MG63 (cell line): ENCODE measurements around the gene GRK4. TPM values are rescaled to one million over a fixed set of nuclear protein-coding genes. Genes with fewer than 3 reads are reported as not detected.
"Not testable (repeated sequence)": the region's sequence is repeated elsewhere in the genome, so short reads cannot be mapped to it uniquely, and the experiment has no call there.

ENCODE experiments used
- DNase-seq: peaks from one replicate; pipeline ENCODE4 v3.0.0-alpha.2; 2020
- H3K27me3 ChIP-seq: fragments of 250-450 bp; sonication (Bioruptor Pico); 2 replicates; pipeline ENCODE4 v1.5.1; 2020; ENCODE audit warnings: mild to moderate bottlenecking, moderate library complexity
- H3K36me3 ChIP-seq: fragments of 250-450 bp; sonication (Bioruptor Pico); 2 replicates; pipeline ENCODE4 v1.5.1; 2020; ENCODE audit warnings: mild to moderate bottlenecking, moderate library complexity
- H3K4me3 ChIP-seq: fragments of 250-450 bp; sonication (Bioruptor Pico); 2 replicates; pipeline ENCODE4 v1.5.1; 2020; ENCODE audit warnings: mild to moderate bottlenecking, moderate library complexity
- H3K9me3 ChIP-seq: fragments of 250-450 bp; sonication (Bioruptor Pico); 2 replicates; pipeline ENCODE4 v1.5.1; 2020; ENCODE audit warnings: mild to moderate bottlenecking, moderate library complexity
- total RNA-seq: library from RNA; depleted of rRNA; stranded (reverse); fragments of >200 nt; shearing (Covaris generic); gene quantifications from 2 replicates; pipeline ENCODE4 v1.2.3, GENCODE V29; 2014; ENCODE audit warnings: low replicate concordance; rRNA removed

The GRK4 gene
- total RNA-seq, result 2.6 and 3.7 TPM in 2 replicates

DNA sequence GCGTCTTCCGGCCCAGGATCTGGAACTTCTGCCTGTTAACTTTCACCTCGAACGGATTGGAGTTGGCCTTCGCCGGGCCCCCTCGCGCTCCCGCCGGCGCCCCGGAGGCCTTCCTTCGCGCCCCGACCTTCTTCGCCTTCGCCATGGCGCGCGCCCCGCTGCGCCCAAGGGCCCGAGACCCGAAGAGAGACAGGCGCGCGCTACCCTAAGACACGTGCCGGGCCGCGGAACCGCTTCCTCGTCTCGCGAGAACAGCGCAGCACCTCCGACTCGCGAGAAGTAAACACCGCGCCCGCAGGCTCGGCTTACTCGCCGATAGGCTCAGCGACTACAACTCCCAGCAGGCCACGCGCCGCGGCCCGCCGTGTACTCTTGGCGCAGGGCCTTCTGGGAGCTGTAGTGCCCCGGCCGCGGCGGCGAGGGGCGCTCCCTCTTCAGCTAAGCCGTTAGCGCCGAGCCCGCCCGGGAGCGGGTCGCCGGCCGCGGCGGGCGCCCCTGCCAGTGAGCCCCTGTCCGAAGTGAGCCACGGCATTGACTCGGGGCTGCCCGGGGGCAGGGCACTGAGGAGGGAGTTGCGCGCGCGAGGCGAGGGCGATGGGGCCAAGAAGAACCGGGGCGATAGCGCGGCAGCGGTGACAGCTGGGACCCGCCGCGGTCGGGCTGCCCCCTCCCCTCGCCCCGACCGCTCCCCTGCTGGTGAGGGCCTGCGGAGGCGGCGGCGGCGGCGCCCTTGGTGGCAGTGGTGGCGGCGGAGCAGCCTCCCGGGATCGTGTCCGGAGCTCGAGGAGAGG, at the start of gene GRK4, which contains the start of gene NOP14:
GRK4 (plus strand) TSS at position 397 of the 791 bp plus-strand sequence. CDS start 500 bp downstream, outside the sequence.
NOP14 (minus strand) TSS at position 232 of the 791 bp plus-strand sequence; CDS start at position 145, 87 bp downstream.
- peaks cover 10% of the 10 kb centered on the region for H3K36me3 ChIP-seq
- DNase-seq, result peak; percentile 95
- peak within 1 kb of the TSS; percentile 90 for H3K4me3 ChIP-seq
- no peaks in the 10 kb centered on the region for H3K27me3 ChIP-seq
- no peaks in the 10 kb centered on the region for H3K9me3 ChIP-seq

DNA sequence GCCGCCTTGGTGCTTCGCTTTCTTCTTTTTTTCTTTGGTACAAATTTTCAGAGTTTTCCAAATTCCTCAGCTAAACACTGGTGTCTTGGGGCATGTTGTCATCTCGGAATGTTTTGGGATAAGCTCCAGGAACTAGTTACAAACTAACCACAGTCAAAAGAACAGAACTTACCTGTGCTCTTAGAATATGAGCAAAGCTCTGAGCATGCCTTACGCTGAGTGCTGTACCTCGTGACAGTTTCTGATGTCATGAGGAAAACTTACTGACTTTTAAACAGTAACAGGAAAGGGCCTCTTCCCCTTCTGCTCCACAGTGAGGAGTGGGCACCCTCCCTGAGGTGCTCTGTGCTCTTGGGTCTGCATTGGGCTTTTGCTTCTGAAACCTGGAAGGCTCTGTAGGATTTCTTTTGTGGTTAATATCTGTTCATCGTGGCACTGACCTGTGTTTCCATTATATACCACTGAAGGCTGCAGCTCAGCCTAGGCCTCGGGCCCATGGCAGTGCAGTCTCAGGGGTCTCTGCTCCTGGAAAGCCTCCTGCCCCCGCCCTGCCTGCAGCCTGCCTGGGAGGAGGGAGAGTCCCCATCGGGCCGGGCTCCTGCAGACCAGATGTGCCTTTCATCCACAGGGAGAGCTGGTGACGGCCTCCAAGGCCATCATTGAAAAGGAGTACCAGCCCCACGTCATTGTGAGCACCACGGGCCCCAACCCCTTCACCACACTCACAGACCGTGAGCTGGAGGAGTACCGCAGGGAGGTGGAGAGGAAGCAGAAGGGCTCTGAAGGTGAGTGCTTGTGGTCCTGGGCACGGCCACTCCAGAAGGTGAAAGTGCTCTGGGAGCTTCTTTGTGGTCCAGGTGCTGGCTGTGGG, 48.9 kb upstream of the GRK4 start:
- Histone ChIP-seq H3K27me3 (no peaks in the 10 kb centered on the region), H3K9me3 (no peaks in the 10 kb centered on the region), H3K4me3 (no peak overlapping the region), H3K36me3 (peaks cover 2% of the 10 kb centered on the region)
- no peak for DNase-seq

DNA sequence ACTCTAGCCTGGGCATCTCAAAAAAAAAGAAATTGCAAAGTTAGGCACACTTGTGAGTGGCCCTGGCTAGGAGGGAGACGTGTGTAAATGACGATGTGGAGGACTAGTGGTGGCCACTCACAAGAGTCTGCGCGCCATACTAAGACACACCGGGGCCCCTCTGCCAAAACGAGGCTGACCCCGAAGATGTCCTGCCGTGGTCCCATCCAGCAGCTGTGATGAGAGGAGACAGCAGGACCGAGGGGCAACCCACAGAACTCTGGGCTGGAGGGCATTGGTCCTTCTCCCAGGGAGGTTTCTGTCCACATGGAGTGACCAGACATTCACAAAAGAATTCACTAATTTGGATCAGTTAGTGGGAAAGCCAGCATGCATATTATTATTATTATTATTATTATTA, 47.6 kb upstream of the GRK4 start:
- no peaks in the 10 kb centered on the region for H3K27me3 ChIP-seq
- no peaks in the 10 kb centered on the region for H3K9me3 ChIP-seq
- H3K36me3 ChIP-seq, result peaks cover 6% of the 10 kb centered on the region
- no peak overlapping the region for H3K4me3 ChIP-seq
- DNase-seq, result no peak

DNA sequence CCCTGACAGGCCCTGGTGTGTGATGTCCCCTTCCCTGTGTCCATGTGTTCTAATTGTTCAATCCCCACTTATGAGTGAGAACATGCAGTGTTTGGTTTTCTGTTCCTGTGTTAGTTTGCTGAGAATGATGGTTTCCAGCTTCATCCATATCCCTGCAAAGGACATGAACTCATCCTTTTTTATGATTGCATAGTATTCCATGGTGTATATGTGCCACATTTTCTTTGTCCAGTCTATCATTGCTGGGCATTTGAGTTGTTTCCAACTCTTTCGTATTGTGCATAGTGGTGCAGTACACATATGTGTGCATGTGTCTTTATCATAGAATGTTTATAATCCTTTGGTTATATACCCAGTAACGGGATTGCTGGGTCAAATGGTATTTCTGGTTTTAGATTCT, 46.7 kb upstream of the GRK4 start:
- DNase-seq, H3K27me3 ChIP-seq, H3K4me3 ChIP-seq, H3K9me3 ChIP-seq, H3K36me3 ChIP-seq: not testable (repeated sequence)

DNA sequence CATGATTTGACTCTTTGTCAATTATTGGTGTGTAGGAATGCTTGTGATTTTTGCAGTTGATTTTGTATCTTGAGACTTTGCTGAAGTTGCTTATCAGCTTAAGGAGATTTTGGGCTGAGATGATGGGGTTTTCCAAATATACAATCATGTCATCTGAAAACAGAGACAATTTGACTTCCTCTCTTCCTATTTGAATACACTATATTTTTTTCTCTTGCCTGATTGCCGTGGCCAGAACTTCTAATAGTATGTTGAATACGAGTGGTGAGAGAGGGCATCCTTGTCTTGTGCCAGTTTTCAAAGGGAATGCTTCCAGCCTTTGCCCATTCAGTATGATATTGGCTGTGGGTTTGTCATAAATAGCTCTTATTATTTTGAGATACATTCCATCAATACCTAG, 45.1 kb upstream of the GRK4 start:
- not testable (repeated sequence) for H3K9me3 ChIP-seq, DNase-seq, H3K36me3 ChIP-seq

DNA sequence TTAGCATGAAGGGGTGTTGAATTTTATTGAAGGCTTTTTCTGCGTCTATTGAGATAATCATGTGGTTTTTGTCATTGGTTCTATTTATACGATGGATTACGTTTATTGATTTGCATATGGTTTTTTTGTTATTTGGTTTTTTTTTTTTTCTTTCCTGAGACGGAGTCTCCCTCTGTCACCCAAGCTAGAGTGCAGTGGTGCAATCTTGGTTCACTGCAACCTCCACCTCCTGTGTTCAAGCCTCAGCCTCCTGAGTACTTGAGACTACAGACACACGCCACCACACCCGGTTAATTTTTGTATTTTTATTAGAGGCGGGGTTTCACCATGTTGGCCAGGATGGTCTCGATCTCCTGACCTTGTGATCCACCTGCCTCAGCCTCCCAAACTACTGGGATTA, 44.7 kb upstream of the GRK4 start:
- DNase-seq, H3K36me3 ChIP-seq, H3K9me3 ChIP-seq, H3K27me3 ChIP-seq, H3K4me3 ChIP-seq: not testable (repeated sequence)

More for the DNA sequence above, 45.1 kb upstream of the GRK4 start:
- H3K4me3 ChIP-seq, H3K27me3 ChIP-seq: not testable (repeated sequence)

DNA sequence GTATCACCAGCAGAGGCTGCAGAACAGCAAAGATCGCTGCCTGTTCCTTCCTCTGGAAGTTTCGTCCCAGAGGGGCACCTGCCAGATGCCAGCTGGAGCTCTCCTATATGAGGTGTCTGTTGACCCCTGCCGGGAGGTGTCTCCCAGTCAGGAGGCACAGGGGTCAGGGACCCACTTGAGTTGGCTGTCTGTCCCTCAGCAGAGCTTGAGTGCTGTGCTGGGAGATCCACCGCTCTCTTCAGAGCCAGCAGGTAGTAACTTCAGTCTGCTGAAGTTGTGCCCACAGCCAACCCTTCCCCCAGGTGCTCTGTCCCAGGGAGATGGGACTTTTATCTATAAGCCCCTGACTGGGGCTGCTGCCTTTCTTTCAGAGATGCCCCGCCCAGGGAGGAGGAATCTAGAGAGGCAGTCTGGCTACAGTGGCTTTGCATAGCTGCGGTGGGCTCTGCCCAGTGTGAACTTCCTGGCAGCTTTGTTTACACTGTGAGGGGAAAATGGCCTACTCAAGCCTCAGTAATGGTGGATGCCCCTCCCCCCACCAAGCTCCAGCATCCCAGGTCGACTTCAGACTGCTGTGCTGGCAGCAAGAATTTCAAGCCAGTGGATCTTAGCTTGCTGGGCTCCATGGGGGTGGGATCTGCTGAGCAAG, 40.8 kb upstream of the GRK4 start:
- H3K4me3 ChIP-seq, H3K36me3 ChIP-seq, DNase-seq, H3K9me3 ChIP-seq, H3K27me3 ChIP-seq: not testable (repeated sequence)

DNA sequence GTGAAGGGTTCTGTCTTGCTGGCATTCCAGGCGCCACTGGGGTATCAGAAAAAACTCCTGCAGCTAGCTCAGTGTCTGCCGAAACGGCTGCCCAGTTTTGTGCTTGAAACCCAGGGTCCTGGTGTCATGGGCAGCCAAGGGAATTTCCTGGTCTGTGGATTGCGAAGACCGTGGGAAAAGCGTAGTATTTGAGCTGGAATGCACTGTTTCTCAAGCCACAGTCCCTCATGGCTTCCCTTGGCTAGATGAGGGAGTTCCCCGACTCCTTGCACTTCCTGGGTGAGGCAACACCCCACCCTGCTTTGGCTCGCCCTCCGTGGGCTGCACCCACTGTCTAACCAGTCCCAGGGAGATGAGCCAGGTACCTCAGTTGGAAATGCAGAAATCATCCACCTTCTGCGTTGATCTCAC, 40.2 kb upstream of the GRK4 start:
- Histone ChIP-seq H3K9me3 (no peaks in the 10 kb centered on the region), H3K27me3 (no peaks in the 10 kb centered on the region), H3K36me3 (peaks cover 3% of the 10 kb centered on the region; the same call in 1 of the 2 replicates), H3K4me3 (no peak overlapping the region)
- DNase-seq, result no peak

DNA sequence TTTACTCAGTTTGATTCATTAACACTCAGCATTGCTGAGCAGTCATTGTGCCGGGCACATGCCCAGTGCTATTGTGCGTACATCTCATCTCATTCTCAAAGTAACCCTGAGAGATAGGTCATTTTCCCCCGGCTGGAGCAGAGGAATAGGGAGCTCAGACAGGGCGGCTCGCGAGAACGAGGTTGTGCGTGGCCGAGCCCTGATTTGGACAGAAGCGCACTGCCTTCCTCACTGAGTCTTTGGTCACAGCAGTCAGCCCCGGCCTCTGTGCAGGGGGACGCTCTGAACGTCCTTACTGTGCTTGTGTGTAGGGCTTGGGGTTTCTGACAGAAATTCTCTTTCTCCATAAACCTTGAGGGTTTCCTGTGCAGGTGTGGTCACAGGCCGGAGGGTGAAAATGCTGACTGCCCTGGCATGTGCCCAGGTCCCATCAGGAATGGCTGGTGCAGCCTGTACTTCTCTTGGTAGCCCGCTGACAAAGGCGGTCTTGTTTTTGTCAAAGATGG, 39.6 kb upstream of the GRK4 start:
- Histone ChIP-seq H3K27me3 (no peaks in the 10 kb centered on the region), H3K36me3 (peaks cover 5% of the 10 kb centered on the region), H3K4me3 (no peak overlapping the region), H3K9me3 (no peaks in the 10 kb centered on the region)
- DNase-seq, result no peak

DNA sequence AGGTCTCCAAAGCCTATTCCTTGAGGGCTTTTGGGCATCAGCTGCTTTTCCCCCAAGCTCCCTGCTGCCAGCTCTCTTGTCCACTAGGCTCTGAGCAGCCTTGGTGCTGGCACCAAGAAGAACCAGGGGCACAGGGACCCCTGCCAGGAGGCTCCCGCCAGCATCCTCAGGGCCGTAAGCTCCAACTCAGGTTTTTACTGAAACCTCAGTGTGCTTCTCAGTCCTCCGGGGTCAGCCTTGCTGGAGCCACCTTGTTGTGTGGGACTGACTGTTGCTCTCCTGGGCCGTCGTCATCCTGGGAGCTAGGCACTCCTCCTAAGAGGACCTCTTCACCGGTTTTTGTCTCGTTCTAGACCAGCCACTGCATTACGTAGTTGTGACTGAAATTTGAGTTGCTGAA, 39.1 kb upstream of the GRK4 start:
- H3K4me3 ChIP-seq, result no peak overlapping the region
- no peak for DNase-seq
- H3K36me3 ChIP-seq, result peaks cover 10% of the 10 kb centered on the region
- H3K9me3 ChIP-seq, result no peaks in the 10 kb centered on the region
- H3K27me3 ChIP-seq, result no peaks in the 10 kb centered on the region

DNA sequence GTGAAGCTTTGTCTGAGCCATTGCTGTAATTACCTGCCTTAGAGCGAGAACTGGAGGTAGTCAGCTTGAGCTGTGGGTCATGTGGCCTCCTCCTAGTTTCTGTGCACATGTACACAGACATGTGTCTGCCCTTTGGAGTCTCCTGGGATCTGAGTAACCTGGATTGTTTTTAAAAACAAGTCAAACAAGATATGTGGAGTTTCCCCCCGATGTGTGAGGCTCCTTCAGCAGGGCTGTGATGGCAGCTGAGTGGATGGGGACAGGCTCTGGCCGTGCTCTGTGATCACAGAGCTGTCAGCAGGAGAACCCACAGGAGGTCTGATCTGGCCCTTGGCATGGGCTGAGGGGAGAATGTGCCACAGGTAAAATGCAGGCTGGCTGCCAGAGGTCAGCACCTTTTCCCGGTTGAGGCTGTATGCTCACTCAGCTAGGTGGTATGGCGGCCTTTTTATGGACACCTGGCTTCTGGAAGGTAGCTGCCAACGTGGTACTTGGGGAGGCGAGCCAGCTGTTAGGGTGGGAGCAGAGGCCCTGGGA, 38.5 kb upstream of the GRK4 start:
- H3K36me3 ChIP-seq, result peaks cover 10% of the 10 kb centered on the region

DNA sequence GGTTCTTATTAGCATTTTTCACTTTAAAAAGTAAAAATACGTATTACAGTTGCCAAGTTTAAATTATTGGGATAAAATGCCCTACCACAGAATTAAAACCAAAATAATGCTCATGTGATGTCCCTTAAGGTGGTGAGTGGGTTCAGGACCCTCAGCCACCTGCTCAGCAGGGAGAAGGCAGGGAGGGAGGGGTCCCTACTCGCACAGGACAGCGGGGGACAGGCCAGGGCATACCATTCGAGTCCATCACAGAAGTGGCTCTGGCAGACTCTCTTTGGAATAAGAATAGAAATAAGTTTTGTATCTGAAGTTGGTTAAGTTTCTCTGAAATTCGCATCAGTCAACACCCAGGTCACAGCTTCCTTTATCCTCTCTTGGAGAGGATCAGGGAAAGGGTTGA, 37.9 kb upstream of the GRK4 start:
- no peaks in the 10 kb centered on the region for H3K9me3 ChIP-seq
- H3K4me3 ChIP-seq, result no peak overlapping the region
- no peaks in the 10 kb centered on the region for H3K27me3 ChIP-seq
- H3K36me3 ChIP-seq, result peaks cover 7% of the 10 kb centered on the region; the same call in 1 of the 2 replicates
- DNase-seq, result no peak

More for the DNA sequence above, 38.5 kb upstream of the GRK4 start:
- Histone ChIP-seq H3K4me3 (no peak overlapping the region), H3K9me3 (no peaks in the 10 kb centered on the region), H3K27me3 (no peaks in the 10 kb centered on the region)
- DNase-seq, result no peak

DNA sequence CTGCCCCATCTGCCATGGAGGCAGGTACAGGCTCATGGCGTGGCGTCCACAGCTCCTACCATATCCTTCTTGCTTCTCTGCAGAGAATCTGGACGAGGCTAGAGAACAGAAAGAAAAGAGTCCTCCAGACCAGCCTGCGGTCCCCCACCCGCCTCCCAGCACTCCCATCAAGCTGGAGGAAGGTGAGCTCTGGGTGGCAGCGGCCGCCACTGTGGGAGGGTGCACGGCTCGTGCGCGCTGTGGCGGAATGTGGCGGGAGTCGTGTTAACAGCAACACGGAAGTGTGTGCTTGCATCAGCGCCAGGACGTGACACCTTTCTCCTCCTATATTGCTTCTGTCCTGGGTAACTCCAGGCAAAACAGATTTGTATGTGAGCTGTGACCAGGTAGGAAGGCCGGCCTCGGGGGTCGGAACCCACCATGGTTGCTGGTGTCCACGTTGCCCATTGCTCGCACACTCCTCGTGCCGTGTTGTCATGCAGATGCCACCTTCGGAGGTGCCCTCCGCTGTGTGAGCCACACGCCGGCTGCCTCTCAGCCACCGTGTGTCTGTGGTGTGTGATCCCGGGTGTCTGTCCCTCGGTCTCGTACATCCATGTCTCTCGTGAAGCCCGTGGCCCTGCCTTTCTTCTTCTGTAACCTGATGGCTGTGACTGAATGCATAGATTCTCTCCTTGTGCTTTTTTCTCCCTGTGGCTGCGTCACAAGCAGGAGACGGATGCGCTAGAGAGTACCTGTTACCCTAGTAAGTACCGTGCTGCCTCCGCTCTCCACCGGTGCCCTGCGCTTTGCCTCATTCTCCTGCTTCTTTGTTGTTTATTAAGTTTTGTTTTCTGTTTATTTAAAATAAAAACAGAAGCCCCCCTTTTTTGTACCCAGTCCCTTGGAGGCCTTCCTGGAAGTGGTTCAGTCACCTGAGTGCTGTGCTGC, 37.2 kb upstream of the GRK4 start:
- H3K9me3 ChIP-seq, result no peaks in the 10 kb centered on the region
- no peak for DNase-seq
- peaks cover 7% of the 10 kb centered on the region; the same call in 1 of the 2 replicates for H3K36me3 ChIP-seq
- no peak overlapping the region for H3K4me3 ChIP-seq
- no peaks in the 10 kb centered on the region for H3K27me3 ChIP-seq

DNA sequence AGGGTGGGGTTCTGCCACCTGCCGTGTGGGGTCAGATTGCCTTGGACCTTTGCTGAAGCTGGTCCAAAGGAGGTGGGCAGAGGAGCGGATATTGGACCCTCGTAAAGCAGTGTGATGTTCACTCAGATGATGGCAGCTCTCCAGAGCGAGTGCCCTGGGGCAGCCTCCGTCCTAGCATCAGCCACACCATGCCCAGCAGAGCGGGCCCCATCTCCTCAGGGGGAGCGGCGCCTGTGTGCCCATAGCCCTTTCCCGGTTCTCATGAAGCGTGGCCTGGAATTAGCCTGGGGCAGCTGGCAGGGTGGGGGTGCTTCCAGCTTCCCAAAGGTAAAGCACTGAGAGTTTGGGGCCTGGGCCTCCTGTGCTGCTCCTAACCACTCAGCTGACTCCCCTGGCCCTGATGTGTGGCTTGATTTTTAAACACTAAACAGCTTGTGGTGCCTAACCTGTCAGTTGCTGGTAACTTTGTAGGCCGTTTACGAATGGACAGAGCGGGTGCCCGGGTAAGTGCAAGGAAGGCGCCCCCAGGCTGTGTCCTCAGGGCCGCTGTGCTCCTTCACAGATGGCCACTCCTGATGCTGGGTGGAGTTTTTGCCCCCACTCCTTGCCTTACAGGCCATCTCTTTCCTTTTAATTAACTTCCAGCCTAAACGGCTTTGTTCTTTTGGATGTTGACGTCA, 36.2 kb upstream of the GRK4 start:
- Histone ChIP-seq H3K36me3 (peaks cover 7% of the 10 kb centered on the region; the same call in 1 of the 2 replicates), H3K27me3 (no peaks in the 10 kb centered on the region), H3K4me3 (no peak overlapping the region), H3K9me3 (no peaks in the 10 kb centered on the region)
- no peak for DNase-seq

DNA sequence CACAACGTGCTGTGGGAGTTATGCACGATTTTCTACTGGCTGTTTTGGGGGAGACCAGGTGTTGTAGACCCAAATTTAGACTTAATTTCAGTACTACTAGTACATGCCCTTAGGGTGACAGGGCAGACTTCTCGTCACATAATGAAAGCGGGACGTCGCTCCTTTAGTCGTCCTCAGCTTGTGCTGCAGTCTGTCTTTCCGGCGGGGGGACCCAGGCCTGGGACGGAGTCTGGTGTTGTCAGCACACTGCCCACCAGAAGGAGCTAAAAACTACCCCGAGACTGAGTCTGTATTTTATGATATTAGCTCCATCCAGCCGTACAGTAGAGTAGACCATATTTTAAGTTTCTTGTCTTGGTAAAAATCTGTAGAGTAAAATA, 35.7 kb upstream of the GRK4 start:
- peaks cover 7% of the 10 kb centered on the region; the same call in 1 of the 2 replicates for H3K36me3 ChIP-seq
- H3K9me3 ChIP-seq, result no peaks in the 10 kb centered on the region
- no peak for DNase-seq
- no peaks in the 10 kb centered on the region for H3K27me3 ChIP-seq
- H3K4me3 ChIP-seq, result no peak overlapping the region
